Measurements from ENCODE around the gene MAST1. TPM values are rescaled to one million over a fixed set of nuclear protein-coding genes. Genes with fewer than 3 reads are reported as not detected.

Gene MAST1
- total and polyA plus RNA-seq, 4 donors = 0.08 to 0.54 (median 0.23) TPM

- DNase-seq (ENCODE audit: low spot score) = peak; percentile 65
- Histone ChIP-seq H3K36me3 (ENCODE audit: control insufficient read depth in 4 of 4, insufficient read depth in 3 of 4, low read depth in 1 of 4, low read length in 3 of 4) (no peaks in the 10 kb centered on the region), H3K9me3 (ENCODE audit: control insufficient read depth in 4 of 4, low read length in 3 of 4) (no peaks in the 10 kb centered on the region), H3K4me3 (ENCODE audit: low read depth in 1 of 3, low read length in 3 of 3) (no peak overlapping the region), H3K27me3 (ENCODE audit: control insufficient read depth in 4 of 4, insufficient read depth in 4 of 4, low read length in 3 of 4) (peaks cover 0 to 20% (median 9%) of the 10 kb centered on the region in 4 donors), H3K9ac (ENCODE audit: low read depth in 1 of 2, low read length in 2 of 2) (no peak overlapping the region), H3K4me1 (ENCODE audit: control insufficient read depth in 4 of 4, insufficient read depth in 4 of 4, low read length in 3 of 4) (peaks cover 0 to 6% (median 2%) of the 10 kb centered on the region in 4 donors), H3K27ac (ENCODE audit: low read depth in 1 of 2, low read length in 2 of 2) (no peak overlapping the region)
- TF ChIP-seq NR2F2 (IDR thresholded peaks at IDR 0.05) (no peak), MAX (IDR thresholded peaks at IDR 0.05) (no peak), YY1 (IDR thresholded peaks at IDR 0.05) (no peak), FOXA1 (IDR thresholded peaks at IDR 0.05) (no peak), ZBTB33 (IDR thresholded peaks at IDR 0.05) (no peak), JUND (IDR thresholded peaks at IDR 0.05) (no peak), GABPA (IDR thresholded peaks at IDR 0.05 in 1 of 2, conservative IDR thresholded peaks at IDR 0.05 in 1 of 2) (no peak), HNF4G (IDR thresholded peaks at IDR 0.05) (no peak), HNF4A (conservative IDR thresholded peaks at IDR 0.05) (no peak), ATF3 (IDR thresholded peaks at IDR 0.05) (no peak), TAF1 (conservative IDR thresholded peaks at IDR 0.05) (no peak), RXRA (IDR thresholded peaks at IDR 0.05) (no peak), EGR1 (IDR thresholded peaks at IDR 0.05; ENCODE audit: low read depth in 2 of 2) (no peak), FOXA2 (IDR thresholded peaks at IDR 0.05) (no peak), SP1 (IDR thresholded peaks at IDR 0.05) (no peak), CTCF (IDR thresholded peaks at IDR 0.05; ENCODE audit: low read depth, low read length, missing input control) (no peak), RAD21 (IDR thresholded peaks at IDR 0.05) (no peak), REST (IDR thresholded peaks at IDR 0.05) (no peak)
- 7% methylated on average over 29 of the region's 29 CpGs for WGBS
These were observed 2.8 kb downstream of the MAST1 start for GRCh38 chr19:12841094-12841493.
